Measurements from ENCODE around the gene RELL2. TPM values are rescaled to one million over a fixed set of nuclear protein-coding genes. Genes with fewer than 3 reads are reported as not detected.

The RELL2 gene
- total and polyA plus RNA-seq, 2 experiments from 2014 or later: 2.1 to 2.8 TPM

DNA sequence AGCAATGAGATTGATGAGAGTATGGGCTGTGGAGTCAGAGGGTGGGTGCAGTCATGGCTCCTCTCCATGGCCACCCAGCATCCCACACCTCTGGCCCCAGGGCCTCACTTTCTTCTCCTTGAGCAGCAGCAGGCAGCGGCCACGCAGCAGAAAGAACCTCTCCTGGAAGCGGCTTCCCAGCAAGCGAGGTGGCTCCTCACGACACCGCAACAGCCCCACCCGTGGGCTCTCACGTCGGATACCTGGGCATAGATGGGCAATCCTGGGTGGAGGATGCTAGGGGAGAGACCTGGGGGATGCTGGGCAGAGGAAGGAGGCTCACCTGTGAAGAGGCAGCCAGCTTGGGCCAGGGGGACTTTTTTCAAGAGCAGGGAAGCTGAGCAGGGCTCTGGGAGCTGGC, 19.6 kb downstream of the RELL2 start:
- H3K9me2 ChIP-seq (ENCODE audit: insufficient read depth): no peaks in the 10 kb centered on the region
- H3K79me2 ChIP-seq (ENCODE audit: insufficient read depth): no peaks in the 10 kb centered on the region
- peaks cover 13% of the 10 kb centered on the region for H3F3A ChIP-seq (ENCODE audit: insufficient read depth)
- no peak for DNase-seq
- H3K4me1 ChIP-seq (ENCODE audit: insufficient read depth): peaks cover 18% of the 10 kb centered on the region
- H3K4me2 ChIP-seq (ENCODE audit: unreplicated experiment): no peak overlapping the region
- no peaks in the 10 kb centered on the region for H3K36me3 ChIP-seq (ENCODE audit: low read depth)
- no peak overlapping the region for H3K9ac ChIP-seq
- no peak overlapping the region for H3K27ac ChIP-seq
- no peaks in the 10 kb centered on the region for H3K27me3 ChIP-seq (replicated peaks; ENCODE audit: insufficient read depth)
- in situ Hi-C loops (cut with MboI): no loop called here
- 93 to 96% methylated on average over 9 of the region's 9 CpGs for WGBS, 2 experiments (ENCODE audit: low coverage in 1 of 2, low lambda C conversion rate in 2 of 2, missing lambda C conversion rate in 2 of 2)
- TF ChIP-seq EZH2 (IDR thresholded peaks at IDR 0.05; ENCODE audit: insufficient read depth, poor library complexity, severe bottlenecking) (no peak), EZH2phosphoT487 (IDR thresholded peaks at IDR 0.05; ENCODE audit: insufficient read depth, low read depth) (no peak)
- no peaks in the 10 kb centered on the region for H4K20me1 ChIP-seq (ENCODE audit: insufficient read depth)
- no peaks in the 10 kb centered on the region for H3K9me3 ChIP-seq (ENCODE audit: low read depth)
- no peak overlapping the region for H2AFZ ChIP-seq
- no peak overlapping the region for H3K4me3 ChIP-seq

DNA sequence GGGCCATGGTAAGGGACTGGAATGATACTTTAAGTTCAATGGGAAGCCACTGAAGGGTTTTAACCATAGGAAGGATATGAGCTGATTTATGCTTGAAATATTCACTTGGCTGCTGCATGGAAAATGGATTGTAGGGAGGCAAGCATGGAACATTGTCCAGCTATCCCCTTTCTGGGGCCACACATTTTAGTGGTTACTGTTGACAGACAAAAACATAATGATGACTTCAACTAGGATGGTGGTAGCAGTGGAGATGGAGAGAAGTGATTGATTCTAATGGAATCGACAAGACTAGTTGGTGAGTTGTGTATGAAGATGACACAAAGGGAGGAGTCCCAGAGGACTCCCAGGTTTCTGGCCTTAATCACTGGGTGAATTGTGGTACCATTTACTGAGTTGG, 20.6 kb downstream of the RELL2 start:
- DNase-seq: no peak
- Histone ChIP-seq H3K4me1 (ENCODE audit: insufficient read depth) (peaks cover 18% of the 10 kb centered on the region), H3K4me2 (ENCODE audit: unreplicated experiment) (no peak overlapping the region), H3K27ac (no peak overlapping the region), H4K20me1 (ENCODE audit: insufficient read depth) (no peaks in the 10 kb centered on the region), H3K79me2 (ENCODE audit: insufficient read depth) (no peaks in the 10 kb centered on the region), H3K9me3 (ENCODE audit: low read depth) (no peaks in the 10 kb centered on the region), H3K9me2 (ENCODE audit: insufficient read depth) (no peaks in the 10 kb centered on the region), H3K4me3 (no peak overlapping the region), H2AFZ (no peak overlapping the region), H3K36me3 (ENCODE audit: low read depth) (no peaks in the 10 kb centered on the region), H3K27me3 (replicated peaks; ENCODE audit: insufficient read depth) (no peaks in the 10 kb centered on the region), H3K9ac (no peak overlapping the region), H3F3A (ENCODE audit: insufficient read depth) (peaks cover 6% of the 10 kb centered on the region; the same call in 1 of the 2 replicates)
- no peak for TF ChIP-seq EZH2 (IDR thresholded peaks at IDR 0.05; ENCODE audit: insufficient read depth, poor library complexity, severe bottlenecking)
- TF ChIP-seq EZH2phosphoT487 (IDR thresholded peaks at IDR 0.05; ENCODE audit: insufficient read depth, low read depth): no peak
- 96% methylated on average over 1 of the region's 1 CpG for WGBS, 2 experiments (ENCODE audit: low coverage in 1 of 2, low lambda C conversion rate in 2 of 2, missing lambda C conversion rate in 2 of 2)
- in situ Hi-C loops (cut with MboI): no loop called here

DNA sequence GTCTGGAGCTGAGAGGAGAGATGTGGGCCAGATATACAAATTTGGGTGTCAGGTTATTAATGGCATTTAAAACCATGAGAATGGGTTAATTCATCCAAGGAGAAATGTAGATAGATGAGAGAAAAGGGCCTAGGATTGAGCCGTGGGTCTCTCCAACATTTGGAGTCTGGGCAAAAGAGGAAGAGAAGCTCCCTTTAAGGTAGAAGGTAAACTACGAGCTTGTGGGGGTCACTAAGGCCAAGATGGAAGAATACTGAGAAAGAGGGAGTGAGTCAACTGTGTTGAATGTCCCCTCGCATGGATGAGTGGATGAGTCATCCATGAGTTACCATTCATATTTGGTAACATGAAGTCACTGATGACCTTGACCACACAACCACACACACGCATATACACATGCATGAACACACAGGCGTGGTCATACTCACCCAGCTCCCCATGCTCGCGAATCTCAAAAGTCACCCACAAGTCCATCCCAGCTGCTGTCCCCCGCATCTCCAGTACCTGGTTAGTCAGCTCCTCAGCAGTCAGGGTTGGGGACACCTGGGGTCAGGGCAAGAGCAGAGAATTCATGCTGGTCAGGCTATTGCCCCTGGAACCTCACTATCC, 21.2 kb downstream of the RELL2 start:
- in situ Hi-C loops (cut with MboI): no loop called here
- no peak overlapping the region for H3K4me2 ChIP-seq (ENCODE audit: unreplicated experiment)
- no peak overlapping the region for H3K9ac ChIP-seq

DNA sequence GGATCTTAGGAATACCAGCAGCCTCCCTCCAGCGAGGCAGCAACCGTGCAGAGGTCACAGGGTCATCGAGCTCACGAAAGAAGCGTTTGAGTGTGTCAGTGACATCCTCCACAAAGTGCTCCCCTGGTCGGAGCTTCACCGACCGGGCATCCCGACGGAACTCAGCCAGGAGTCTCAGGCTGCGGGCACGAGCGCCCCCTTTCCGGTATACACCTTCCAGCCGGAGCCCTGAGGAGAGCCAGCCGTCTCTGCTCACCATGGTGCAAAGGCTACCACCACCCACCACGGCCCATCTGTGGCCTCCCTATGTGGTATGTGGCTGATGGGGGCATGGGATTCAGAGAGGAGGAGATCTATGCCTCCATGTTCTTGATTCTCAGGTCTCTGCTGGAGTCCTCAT, 25.2 kb downstream of the RELL2 start:
- Histone ChIP-seq H4K20me1 (ENCODE audit: insufficient read depth) (no peaks in the 10 kb centered on the region), H3K36me3 (ENCODE audit: low read depth) (no peaks in the 10 kb centered on the region), H3K27me3 (replicated peaks; ENCODE audit: insufficient read depth) (no peaks in the 10 kb centered on the region), H2AFZ (no peak overlapping the region), H3K27ac (no peak overlapping the region), H3K9me3 (ENCODE audit: low read depth) (no peaks in the 10 kb centered on the region), H3K9me2 (ENCODE audit: insufficient read depth) (no peaks in the 10 kb centered on the region), H3K4me1 (ENCODE audit: insufficient read depth) (0 out of 2 replicates have a peak, but pooled peaks cover 6% of the 10 kb centered on the region), H3K79me2 (ENCODE audit: insufficient read depth) (no peaks in the 10 kb centered on the region), H3K4me2 (ENCODE audit: unreplicated experiment) (no peak overlapping the region), H3K9ac (no peak overlapping the region), H3F3A (ENCODE audit: insufficient read depth) (peaks cover 10% of the 10 kb centered on the region), H3K4me3 (no peak overlapping the region)
- in situ Hi-C loops (cut with MboI): no loop called here
- DNase-seq: no peak
- 81% methylated on average over 17 of the region's 17 CpGs for WGBS, 2 experiments (ENCODE audit: low coverage in 1 of 2, low lambda C conversion rate in 2 of 2, missing lambda C conversion rate in 2 of 2)
- TF ChIP-seq EZH2 (IDR thresholded peaks at IDR 0.05; ENCODE audit: insufficient read depth, poor library complexity, severe bottlenecking): no peak
- TF ChIP-seq EZH2phosphoT487 (IDR thresholded peaks at IDR 0.05; ENCODE audit: insufficient read depth, low read depth): no peak

More for the DNA sequence above, 21.2 kb downstream of the RELL2 start:
- H3K36me3 ChIP-seq (ENCODE audit: low read depth): no peaks in the 10 kb centered on the region
- no peaks in the 10 kb centered on the region for H4K20me1 ChIP-seq (ENCODE audit: insufficient read depth)
- H3F3A ChIP-seq (ENCODE audit: insufficient read depth): peaks cover 6% of the 10 kb centered on the region; the same call in 1 of the 2 replicates
- no peaks in the 10 kb centered on the region for H3K27me3 ChIP-seq (replicated peaks; ENCODE audit: insufficient read depth)
- H3K9me2 ChIP-seq (ENCODE audit: insufficient read depth): no peaks in the 10 kb centered on the region
- TF ChIP-seq EZH2 (IDR thresholded peaks at IDR 0.05; ENCODE audit: insufficient read depth, poor library complexity, severe bottlenecking): no peak
- no peak for TF ChIP-seq EZH2phosphoT487 (IDR thresholded peaks at IDR 0.05; ENCODE audit: insufficient read depth, low read depth)
- no peak overlapping the region for H2AFZ ChIP-seq
- no peaks in the 10 kb centered on the region for H3K79me2 ChIP-seq (ENCODE audit: insufficient read depth)
- no peak overlapping the region for H3K27ac ChIP-seq
- 69 to 70% methylated on average over 8 of the region's 8 CpGs for WGBS, 2 experiments (ENCODE audit: low coverage in 1 of 2, low lambda C conversion rate in 2 of 2, missing lambda C conversion rate in 2 of 2)
- H3K4me3 ChIP-seq: no peak overlapping the region
- H3K4me1 ChIP-seq (ENCODE audit: insufficient read depth): peaks cover 18% of the 10 kb centered on the region
- H3K9me3 ChIP-seq (ENCODE audit: low read depth): no peaks in the 10 kb centered on the region
- peak; percentile 92 for DNase-seq

All from GM23248 (cell line).